Hepatocyte (in vitro differentiated cells): Measurements from ENCODE around the gene PRCD.

Experiments used
- CTCF ChIP-seq: fragments of 200-600 bp; sonication (generic); IDR thresholded peaks from 2 replicates; pipeline ENCODE4 v1.5.1; 2016; ENCODE audit warnings: antibody characterized with exemption, mild to moderate bottlenecking; ENCODE audit not compliant: poor library complexity
- EZH2 ChIP-seq: fragments of 200-600 bp; sonication (generic); IDR thresholded peaks from 2 replicates; pipeline ENCODE4 v1.6.1; 2016; ENCODE audit warnings: antibody characterized with exemption, mild to moderate bottlenecking, borderline replicate concordance
- EZH2phosphoT487 ChIP-seq: fragments of 200-600 bp; sonication (generic); IDR thresholded peaks from one replicate; pipeline ENCODE4 v1.6.1; 2018; ENCODE audit warnings: antibody characterized with exemption, mild to moderate bottlenecking, low read depth, moderate library complexity; ENCODE audit not compliant: unreplicated experiment, severe bottlenecking

GRCh38 chr17:76593959-76594358, 54.1 kb downstream of the PRCD start:
- no peak for TF ChIP-seq CTCF
- TF ChIP-seq EZH2 = no peak
- no peak for TF ChIP-seq EZH2phosphoT487
